Smooth muscle cell (in vitro differentiated cells): ENCODE data around the gene RPL37. TPM values are rescaled to one million over a fixed set of nuclear protein-coding genes. Genes with fewer than 3 reads are reported as not detected.

Experiments
- DNase-seq: peaks from one replicate; lab custom pipeline; 2025; ENCODE audit not compliant: unreplicated experiment; lab: John Stamatoyannopoulos, UW
- H2AFZ ChIP-seq: fragments of 200-600 bp; sonication (generic); 2 replicates; pipeline ENCODE4 v1.6.0; 2016; ENCODE audit warnings: antibody characterized with exemption, low read depth, mild to moderate bottlenecking
- H3F3A ChIP-seq: fragments of 200-600 bp; sonication (generic); 2 replicates; pipeline ENCODE4 v1.6.0; 2017; ENCODE audit warnings: antibody characterized with exemption, low read depth
- H3K27ac ChIP-seq: fragments of 200-600 bp; sonication (generic); 2 replicates; pipeline ENCODE4 v1.5.1; 2016; ENCODE audit warnings: low read depth, mild to moderate bottlenecking
- H3K27me3 ChIP-seq: fragments of 200-600 bp; sonication (generic); 2 replicates; pipeline ENCODE4 v1.6.1; 2016; ENCODE audit warnings: low read depth, mild to moderate bottlenecking
- H3K36me3 ChIP-seq: fragments of 200-600 bp; sonication (generic); 2 replicates; pipeline ENCODE4 v1.5.1; 2016; ENCODE audit warnings: low read depth
- H3K4me1 ChIP-seq: fragments of 200-600 bp; sonication (generic); 2 replicates; pipeline ENCODE4 v1.5.1; 2016; ENCODE audit warnings: low read depth
- H3K4me2 ChIP-seq: fragments of 200-600 bp; sonication (generic); 2 replicates; pipeline ENCODE4 v1.6.0; 2016; ENCODE audit warnings: mild to moderate bottlenecking
- H3K4me3 ChIP-seq: fragments of 200-600 bp; sonication (generic); 2 replicates; pipeline ENCODE4 v1.5.1; 2016; ENCODE audit warnings: mild to moderate bottlenecking
- H3K79me2 ChIP-seq: fragments of 200-600 bp; sonication (generic); 2 replicates; pipeline ENCODE4 v1.6.0; 2016; ENCODE audit warnings: low read depth, mild to moderate bottlenecking
- H3K9ac ChIP-seq: fragments of 200-600 bp; sonication (generic); 2 replicates; pipeline ENCODE4 v1.6.0; 2016; ENCODE audit warnings: low read depth
- H3K9me3 ChIP-seq: fragments of 200-600 bp; sonication (generic); replicated peaks from 2 replicates; pipeline ENCODE4 v1.5.1; 2016; ENCODE audit warnings: low read depth
- H4K20me1 ChIP-seq: fragments of 200-600 bp; sonication (generic); 2 replicates; pipeline ENCODE4 v1.6.0; 2016; ENCODE audit warnings: low read depth
- CTCF ChIP-seq: fragments of 200-600 bp; sonication (generic); IDR thresholded peaks from 2 replicates; pipeline ENCODE4 v1.5.1; 2017; ENCODE audit warnings: borderline replicate concordance, mild to moderate bottlenecking, antibody characterized with exemption; ENCODE audit not compliant: insufficient read depth, poor library complexity, severe bottlenecking
- WGBS: methylation state at CpG from one replicate; pipeline ENCODE4 v1.1.7; 2016; ENCODE audit warnings: low lambda C conversion rate; 5-methylcytosine and 5-hydroxymethylcytosine counted together
- polyA plus RNA-seq: library from polyadenylated mRNA; unstranded; fragments of >200 nt; fragmentation: Nextera tagmentation; extraction: Ambion mirVana; gene quantifications from 2 replicates; pipeline ENCODE4 v1.2.1, GENCODE V29; 2016
- total RNA-seq: library from RNA; depleted of rRNA; stranded (reverse); fragments of >200 nt; gene quantifications from 2 replicates; pipeline ENCODE4 v1.2.3, GENCODE V29; 2014

The RPL37 gene
- total and polyA plus RNA-seq, 2 experiments from 2014 or later = 228 to 594 TPM

- no peak overlapping the region for H3K9ac ChIP-seq
- DNase-seq = no peak
- no peak for TF ChIP-seq CTCF
- WGBS = 100% methylated on average over 1 of the region's 1 CpG
- no peaks in the 10 kb centered on the region for H3F3A ChIP-seq
- H3K4me3 ChIP-seq = no peak overlapping the region
- H2AFZ ChIP-seq = no peak overlapping the region
- peaks cover 100% of the 10 kb centered on the region for H3K79me2 ChIP-seq
- H3K27ac ChIP-seq = no peak overlapping the region
- no peaks in the 10 kb centered on the region for H3K27me3 ChIP-seq
- H4K20me1 ChIP-seq = peaks cover 97% of the 10 kb centered on the region
- no peaks in the 10 kb centered on the region for H3K4me1 ChIP-seq
- H3K9me3 ChIP-seq = no peaks in the 10 kb centered on the region
- peaks cover 6% of the 10 kb centered on the region for H3K36me3 ChIP-seq
- H3K4me2 ChIP-seq = no peak overlapping the region
These were observed 50.1 kb downstream of the RPL37 start for GRCh38 chr5:40784916-40785315.

GRCh38 chr5:40784027-40784653, 50.9 kb downstream of the RPL37 start:
- Histone ChIP-seq H3K4me2 (no peak overlapping the region), H3K79me2 (peaks cover 100% of the 10 kb centered on the region), H3K36me3 (peaks cover 6% of the 10 kb centered on the region), H3F3A (no peaks in the 10 kb centered on the region), H2AFZ (no peak overlapping the region), H3K27me3 (no peaks in the 10 kb centered on the region), H4K20me1 (peaks cover 98% of the 10 kb centered on the region), H3K4me1 (no peaks in the 10 kb centered on the region), H3K4me3 (no peak overlapping the region), H3K9ac (no peak overlapping the region), H3K9me3 (no peaks in the 10 kb centered on the region), H3K27ac (no peak overlapping the region)
- WGBS = 100% methylated on average over 1 of the region's 1 CpG
- TF ChIP-seq CTCF = no peak
- no peak for DNase-seq

- Histone ChIP-seq H4K20me1 (peaks cover 97% of the 10 kb centered on the region), H3F3A (no peaks in the 10 kb centered on the region), H3K36me3 (no peaks in the 10 kb centered on the region), H3K27me3 (no peaks in the 10 kb centered on the region), H2AFZ (no peak overlapping the region), H3K79me2 (peaks cover 98% of the 10 kb centered on the region), H3K9me3 (no peaks in the 10 kb centered on the region), H3K4me3 (no peak overlapping the region), H3K4me2 (no peak overlapping the region), H3K9ac (no peak overlapping the region), H3K4me1 (no peaks in the 10 kb centered on the region), H3K27ac (no peak overlapping the region)
- no peak for DNase-seq
- no peak for TF ChIP-seq CTCF
These were observed 53.1 kb downstream of the RPL37 start for GRCh38 chr5:40781843-40782409.

GRCh38 chr5:40780858-40781257, 54.2 kb downstream of the RPL37 start:
- Histone ChIP-seq H3K36me3 (no peaks in the 10 kb centered on the region), H3K27me3 (no peaks in the 10 kb centered on the region), H3K79me2 (peaks cover 88% of the 10 kb centered on the region), H3K9me3 (no peaks in the 10 kb centered on the region), H3K4me3 (no peak overlapping the region), H3F3A (no peaks in the 10 kb centered on the region), H4K20me1 (peaks cover 95% of the 10 kb centered on the region), H3K4me2 (no peak overlapping the region), H3K9ac (no peak overlapping the region), H2AFZ (no peak overlapping the region), H3K27ac (no peak overlapping the region), H3K4me1 (no peaks in the 10 kb centered on the region)
- 96% methylated on average over 3 of the region's 3 CpGs for WGBS
- TF ChIP-seq CTCF = no peak
- no peak for DNase-seq
